ENCODE data around the gene EPB41L3. TPM values are rescaled to one million over a fixed set of nuclear protein-coding genes. Genes with fewer than 3 reads are reported as not detected.

EPB41L3 gene
- total RNA-seq, 1 donor from 2014 or later = 6.3 TPM

Other genes with a start within 250 kb of the EPB41L3 start
- gene ZBTB14, start 248.3 kb downstream of the EPB41L3 start, total RNA-seq = 9.0 TPM

Data from left ventricle myocardium inferior (tissue), 1 donor.